ENCODE measurements around the gene CPPED1.

CPPED1 gene

DNA sequence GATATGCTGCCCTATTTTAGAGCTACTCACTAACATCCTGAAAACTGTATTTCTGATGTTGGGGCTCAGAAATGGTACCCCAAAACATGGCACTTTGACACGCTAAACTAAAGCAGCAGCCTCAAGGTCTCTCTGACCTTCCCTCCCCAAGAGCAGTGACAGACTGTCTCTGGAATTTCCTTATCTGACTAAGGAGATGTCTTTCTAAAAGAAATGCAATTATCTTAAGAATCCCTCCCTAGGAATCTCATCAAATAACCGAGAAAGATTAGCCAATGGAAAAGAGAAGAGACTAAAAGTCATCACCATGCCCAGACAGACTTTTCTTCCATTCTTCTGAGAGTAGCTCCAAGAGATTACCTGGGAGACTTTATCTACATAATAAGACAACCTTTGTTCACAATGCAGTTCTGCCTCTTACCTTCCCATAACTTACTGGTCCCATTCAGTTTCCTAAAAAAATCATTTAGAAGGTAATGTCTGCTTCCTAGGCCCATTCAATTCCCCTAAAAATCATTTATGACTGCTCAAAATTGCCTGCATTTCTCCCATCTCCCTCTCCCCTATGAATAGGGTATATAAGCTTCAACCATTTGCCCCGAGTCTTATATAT is 123.9 kb downstream of the CPPED1 start:
- no peak for DNase-seq (ENCODE audit: low read depth)

DNA sequence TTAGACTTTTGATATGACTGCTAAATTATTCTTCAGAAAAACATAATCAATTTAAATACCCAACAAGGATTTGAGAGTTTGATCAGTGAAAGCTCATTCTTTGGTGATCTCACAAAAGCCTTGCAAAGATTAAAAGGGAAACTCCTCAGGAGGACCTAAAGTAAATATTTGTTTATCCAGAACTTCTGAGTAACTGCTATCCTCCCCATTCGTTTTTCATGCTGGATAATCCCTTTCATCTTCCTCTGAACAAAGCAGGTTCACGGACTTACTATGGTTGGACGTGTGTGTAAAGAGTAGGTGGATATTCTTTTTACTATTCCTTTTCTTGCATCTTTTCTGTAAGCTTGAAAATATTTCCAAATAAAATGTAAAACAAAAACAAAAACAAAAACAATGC is 124.7 kb downstream of the CPPED1 start:
- no peak for DNase-seq (ENCODE audit: low read depth)

DNA sequence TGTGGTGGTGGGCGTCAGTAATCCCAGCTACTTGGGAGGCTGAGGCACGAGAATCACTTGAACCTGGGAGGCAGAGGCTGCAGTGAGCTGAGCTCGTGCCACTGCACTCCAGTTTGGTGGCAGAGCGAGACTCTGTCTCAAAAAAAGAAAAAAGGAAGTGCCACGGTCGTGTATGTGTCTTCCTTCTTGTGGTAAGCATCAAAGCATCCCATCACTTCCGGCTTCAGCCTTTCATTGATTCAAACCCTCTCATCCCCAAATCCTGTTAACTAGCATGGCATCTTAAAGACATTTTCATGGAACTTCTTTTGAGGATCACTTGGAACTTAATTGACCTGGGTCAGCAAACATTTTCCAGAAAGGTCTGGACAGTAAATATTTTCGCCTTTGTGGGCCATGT is 126.2 kb downstream of the CPPED1 start:
- no peak for DNase-seq (ENCODE audit: low read depth)

DNA sequence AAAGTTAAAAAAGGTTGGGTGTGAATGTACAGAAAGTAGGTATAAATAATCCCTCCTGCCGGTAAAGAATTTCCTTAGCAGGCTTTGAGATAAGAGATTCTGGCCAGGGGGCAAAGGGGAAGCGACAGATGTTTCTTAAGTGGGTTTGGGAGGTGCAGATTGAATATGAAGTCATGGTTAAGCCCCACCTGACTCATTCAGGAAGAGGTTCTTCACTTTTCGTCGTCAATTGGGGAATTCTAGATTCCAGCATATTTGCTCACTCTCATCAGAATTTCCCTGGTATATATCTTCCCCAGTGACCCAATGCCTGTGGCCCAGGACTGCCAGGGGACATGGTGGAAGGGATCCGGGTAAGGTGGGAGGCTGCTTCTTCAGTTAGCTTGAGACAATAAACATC is 127.8 kb downstream of the CPPED1 start:
- DNase-seq (ENCODE audit: low read depth): no peak

GRCh38 chr16:12675046-12675445 is 128.6 kb downstream of the CPPED1 start:
- DNase-seq (ENCODE audit: low read depth): no peak

GRCh38 chr16:12674524-12674923 is 129.2 kb downstream of the CPPED1 start:
- no peak for DNase-seq (ENCODE audit: low read depth)

DNA sequence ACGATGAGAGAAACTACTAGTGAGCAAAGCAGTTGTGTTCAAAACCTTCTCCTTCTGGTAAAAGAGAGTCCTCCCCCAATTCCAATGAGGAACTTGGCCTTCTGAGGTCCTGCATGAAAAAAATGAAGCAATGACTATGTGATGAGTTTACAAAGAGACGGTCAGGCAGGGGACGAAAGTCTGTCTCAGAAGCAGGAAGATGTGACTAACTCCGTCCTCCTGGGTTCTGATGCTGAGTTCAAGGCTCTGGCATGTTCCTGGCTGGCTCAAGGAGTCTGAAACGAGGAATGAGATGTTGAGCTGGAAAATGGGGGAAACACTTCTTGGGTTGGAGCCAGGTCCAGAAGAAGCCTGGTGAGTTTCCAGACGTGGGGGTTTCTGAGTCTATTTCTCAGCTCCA is 129.6 kb downstream of the CPPED1 start:
- no peak for DNase-seq (ENCODE audit: low read depth)

GRCh38 chr16:12673466-12673865 is 130.2 kb downstream of the CPPED1 start:
- DNase-seq (ENCODE audit: low read depth): no peak

DNA sequence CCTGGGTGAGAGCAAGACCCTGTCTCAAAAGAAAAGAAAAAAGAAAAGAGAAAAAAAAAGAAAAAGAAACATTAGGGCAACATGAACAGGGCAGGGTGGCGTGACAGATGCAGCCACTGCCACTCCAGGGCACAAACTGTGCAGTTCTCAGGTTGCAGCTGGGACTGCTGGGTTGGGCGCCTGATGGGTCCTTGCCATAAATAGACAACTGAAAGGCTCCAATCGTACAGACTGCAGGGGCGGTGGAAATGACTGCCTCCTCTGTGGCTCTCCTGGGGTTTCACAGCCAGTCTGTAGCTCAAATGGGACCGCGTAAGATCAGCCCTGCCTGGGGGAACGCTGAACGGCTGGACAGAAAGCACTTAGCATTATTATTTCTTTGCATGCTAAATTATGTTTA is 130.7 kb downstream of the CPPED1 start:
- DNase-seq (ENCODE audit: low read depth): no peak

DNA sequence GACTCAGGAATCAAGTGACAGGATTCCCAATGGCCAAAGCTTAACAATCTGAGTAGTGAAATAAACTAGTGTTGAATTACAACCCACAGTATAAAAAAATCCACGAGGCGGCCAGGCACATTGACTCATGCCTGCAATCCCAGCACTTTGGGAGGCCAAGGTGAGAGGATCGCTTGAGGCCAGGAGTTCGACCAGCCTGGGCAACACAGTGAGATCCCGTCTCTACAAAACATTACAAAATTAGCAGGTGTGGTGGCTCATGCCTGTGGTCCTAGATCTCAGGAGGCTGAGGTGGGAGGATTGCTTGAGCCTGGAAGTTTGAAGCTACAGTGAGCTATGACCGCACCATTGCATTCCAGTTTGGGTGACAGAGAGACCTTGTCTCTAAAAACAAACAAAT is 133.8 kb downstream of the CPPED1 start:
- DNase-seq (ENCODE audit: low read depth): no peak

- DNase-seq (ENCODE audit: low read depth): no peak
Measured at GRCh38 chr16:12667909-12668308, 135.8 kb downstream of the CPPED1 start.

DNA sequence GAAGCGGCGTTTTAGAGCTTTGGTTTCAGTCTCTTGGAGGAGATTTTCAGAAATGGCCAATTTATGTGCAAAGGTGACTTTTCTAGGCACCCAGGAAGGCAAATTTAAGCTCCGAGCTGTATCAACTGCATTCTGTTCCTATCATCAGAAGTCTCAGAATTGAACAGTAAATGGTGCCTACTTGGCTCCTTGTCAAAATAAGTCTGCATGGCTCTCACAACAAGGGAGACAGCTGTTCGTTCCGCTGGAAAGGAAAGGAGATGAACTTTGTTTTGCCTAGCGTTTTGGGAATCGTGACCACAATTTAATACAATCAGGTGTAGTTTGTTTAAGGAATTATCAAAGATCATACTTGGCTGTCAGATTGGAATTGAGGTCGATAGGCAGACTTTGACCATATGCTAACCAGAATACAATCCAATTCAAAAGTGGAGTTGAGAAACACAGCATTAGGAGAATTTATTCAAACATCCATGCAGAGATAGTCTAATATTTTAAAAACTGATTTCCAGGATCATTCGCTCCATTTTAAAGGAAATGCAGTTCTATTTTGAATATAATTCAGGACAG is 139.4 kb downstream of the CPPED1 start:
- DNase-seq (ENCODE audit: low read depth): no peak

DNA sequence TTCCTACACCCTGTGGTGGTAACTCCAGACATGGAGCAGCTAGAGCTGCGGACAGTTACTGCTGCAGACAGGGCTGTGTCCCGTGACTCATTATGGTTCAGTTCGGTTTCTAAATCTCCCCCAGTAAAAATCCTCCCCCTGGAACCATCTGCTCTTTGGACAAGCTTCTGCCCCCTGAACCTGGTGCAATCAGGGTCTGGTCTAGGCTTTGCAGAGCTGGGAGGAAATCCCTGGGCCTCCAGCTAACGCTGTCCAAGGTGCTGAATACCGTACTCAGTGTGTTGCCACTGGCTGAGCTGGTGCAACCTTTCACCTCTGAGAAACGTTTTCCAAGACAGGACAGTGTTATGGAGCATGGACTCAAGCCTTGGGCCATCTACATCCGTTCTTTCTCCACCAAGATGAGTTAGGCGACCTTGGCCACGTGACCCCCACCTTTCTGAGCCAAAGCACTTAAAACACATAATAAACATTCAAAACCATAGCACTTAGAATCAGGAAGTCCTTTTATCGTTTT is 142.0 kb downstream of the CPPED1 start:
- DNase-seq (ENCODE audit: low read depth): no peak

- no peak for DNase-seq (ENCODE audit: low read depth)
Measured at GRCh38 chr16:12659871-12660270, 143.8 kb downstream of the CPPED1 start.

DNA sequence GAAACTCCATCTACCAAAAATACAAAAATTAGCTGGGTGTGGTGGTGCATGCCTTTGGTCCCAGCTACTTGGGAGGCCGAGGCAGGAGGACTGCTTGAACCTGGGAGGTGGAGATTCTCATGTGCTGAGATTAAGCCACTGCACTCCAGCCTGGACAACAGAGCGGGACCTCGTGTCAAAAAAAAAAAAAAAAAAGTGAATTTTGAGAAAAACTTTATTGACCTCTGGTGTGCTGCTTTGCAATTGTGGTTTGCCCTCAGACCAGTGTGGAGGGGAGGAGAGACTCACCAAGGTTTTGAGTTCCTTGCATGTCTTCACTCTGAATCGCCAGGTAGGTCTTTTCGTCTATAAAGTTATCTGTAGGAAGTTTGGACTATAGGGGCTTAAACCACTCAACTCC is 145.2 kb downstream of the CPPED1 start:
- no peak for DNase-seq (ENCODE audit: low read depth)

GRCh38 chr16:12655537-12655936 is 148.2 kb downstream of the CPPED1 start:
- no peak for DNase-seq (ENCODE audit: low read depth)

DNA sequence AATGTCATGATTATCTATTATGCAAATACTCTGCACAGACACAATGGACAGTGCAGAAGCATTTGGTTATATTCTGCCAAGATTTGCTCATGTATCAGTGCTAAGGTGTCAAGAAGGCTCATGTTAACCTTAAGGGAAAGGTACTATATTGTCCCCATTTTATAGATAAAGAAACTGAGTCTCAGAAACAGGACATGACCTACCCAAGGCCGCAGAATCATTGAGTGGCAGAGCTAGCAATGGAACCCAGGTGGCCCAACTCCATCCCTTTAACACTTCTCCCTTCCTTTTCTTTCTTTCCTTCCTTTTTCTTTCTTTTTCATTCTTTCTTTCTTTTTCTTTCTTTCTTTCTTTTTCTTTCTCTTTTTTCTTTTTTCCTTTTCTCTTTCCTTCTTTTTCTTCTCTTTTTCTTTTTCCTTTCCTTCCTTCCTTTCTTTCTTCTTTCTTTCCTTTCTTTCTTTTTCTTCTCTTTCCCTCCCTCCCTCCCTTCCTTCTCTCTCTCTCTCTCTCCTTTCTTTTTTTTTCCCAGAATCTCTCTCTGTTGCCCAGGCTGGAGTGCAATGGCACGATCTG is 149.8 kb downstream of the CPPED1 start:
- DNase-seq (ENCODE audit: low read depth): no peak

DNA sequence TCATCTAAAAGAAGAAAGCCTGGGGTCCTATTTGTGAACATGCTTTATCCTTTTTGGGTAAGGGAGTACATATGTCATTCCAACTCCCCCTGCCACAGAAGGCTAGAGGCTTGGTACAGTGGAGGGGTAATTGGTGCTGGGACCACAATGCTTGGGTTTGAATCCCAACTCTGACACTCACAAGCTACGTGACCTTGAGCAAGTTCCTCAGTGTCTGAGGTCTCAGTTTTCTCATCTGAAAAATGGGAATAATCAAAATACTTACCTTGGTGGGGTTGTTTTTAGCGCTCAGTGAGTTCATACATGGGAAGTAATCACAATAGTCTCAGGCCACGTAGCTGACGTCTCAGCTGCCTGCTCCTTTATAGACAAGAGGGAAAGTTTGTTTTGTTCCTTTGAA is 150.8 kb downstream of the CPPED1 start:
- no peak for DNase-seq (ENCODE audit: low read depth)

- no peak for DNase-seq (ENCODE audit: low read depth)
Measured at GRCh38 chr16:12651765-12652512, 151.7 kb downstream of the CPPED1 start.

- no peak for DNase-seq (ENCODE audit: low read depth)
Measured at GRCh38 chr16:12649356-12649755, 154.3 kb downstream of the CPPED1 start.

DNA sequence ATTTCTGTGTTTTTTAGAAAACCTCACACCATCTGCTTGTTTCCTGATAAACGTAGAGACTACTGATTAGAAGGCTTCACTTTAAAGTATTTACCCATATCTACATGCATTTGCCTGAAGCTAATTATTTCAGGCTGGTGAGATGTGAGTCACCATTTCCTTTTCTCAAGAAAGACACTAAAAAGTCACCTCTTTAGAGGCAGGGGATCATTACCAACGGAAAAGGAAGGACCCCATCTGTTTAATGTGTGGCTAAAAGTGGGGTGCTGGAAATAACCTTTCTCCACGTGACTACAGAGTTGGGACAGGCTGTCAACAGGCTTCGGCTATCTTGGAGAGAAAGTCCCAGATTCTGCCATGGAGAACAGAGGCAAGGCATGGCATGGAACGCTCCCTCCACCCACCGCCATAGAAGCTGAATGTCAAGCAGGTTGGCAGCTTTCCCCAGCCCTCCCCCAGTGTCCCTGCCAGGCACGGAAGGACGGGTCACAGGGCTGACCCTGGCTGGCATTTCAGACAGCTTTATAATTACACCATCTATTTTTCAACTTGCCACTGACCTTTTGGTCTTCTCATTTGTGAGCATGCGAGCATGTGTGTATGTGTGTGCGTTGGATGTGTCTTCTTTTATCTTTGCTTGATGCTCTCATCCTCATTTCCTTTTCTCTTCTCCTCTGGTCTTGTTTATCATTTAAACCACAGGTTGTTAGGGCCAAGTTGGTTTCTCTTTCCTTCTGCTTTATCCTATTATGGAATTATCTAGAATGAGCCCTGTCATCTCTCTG is 157.0 kb downstream of the CPPED1 start:
- DNase-seq (ENCODE audit: low read depth): no peak

DNA sequence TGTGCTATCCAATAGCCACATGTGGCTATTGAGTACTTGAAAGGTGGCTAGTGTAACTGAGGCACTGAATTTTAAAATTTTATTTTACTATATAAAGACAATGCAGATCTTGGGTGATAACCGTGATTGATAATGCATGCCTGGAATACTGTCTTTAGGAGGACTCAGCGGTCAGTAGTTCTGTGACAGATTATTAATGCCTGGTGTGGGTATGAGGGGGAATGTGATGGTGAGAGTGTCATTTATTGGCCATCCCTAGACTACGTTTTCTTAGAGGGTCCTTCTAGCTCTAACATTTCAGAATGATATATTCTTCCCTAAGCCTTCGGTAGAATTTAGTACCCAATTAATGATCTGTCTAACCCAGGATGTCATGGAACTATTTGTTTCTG is 157.6 kb downstream of the CPPED1 start:
- no peak for DNase-seq (ENCODE audit: low read depth)
